GM06990 (cell line): ENCODE data around the gene CDC42BPA.
"Not testable (repeated sequence)": the region's sequence is repeated elsewhere in the genome, so short reads cannot be mapped to it uniquely, and the experiment has no call there.

Source experiments
- DNase-seq: peaks from one replicate; pipeline ENCODE4 v3.0.0-alpha.2; 2011; ENCODE audit not compliant: insufficient read length; ENCODE audit errors: extremely low read depth
- H3K27me3 ChIP-seq: replicated peaks from 2 replicates; pipeline ENCODE4 v1.6.0; 2011; ENCODE audit warnings: low read length; ENCODE audit not compliant: control insufficient read depth, insufficient read depth
- H3K36me3 ChIP-seq: 2 replicates; pipeline ENCODE4 v1.5.1; 2011; ENCODE audit warnings: low read length; ENCODE audit not compliant: control insufficient read depth, insufficient read depth
- H3K4me3 ChIP-seq: replicated peaks from 2 replicates; pipeline ENCODE4 v1.5.1; 2011; ENCODE audit warnings: low read depth, mild to moderate bottlenecking, control low read depth, low read length
- TF ChIP-seq, protein P1 (sequence below): IDR thresholded peaks from 2 replicates; pipeline ENCODE4 v1.5.1; 2011; ENCODE audit warnings: low read length, control low read depth, mild to moderate bottlenecking, inconsistent platforms; ENCODE audit not compliant: insufficient read depth, poor library complexity, severe bottlenecking

CDC42BPA gene

GRCh38 chr1:227111782-227112181 lies 206.5 kb downstream of the CDC42BPA start:
- Histone ChIP-seq H3K36me3 (no peaks in the 10 kb centered on the region), H3K27me3 (no peaks in the 10 kb centered on the region; the same call in 1 of the 2 replicates), H3K4me3 (no peak overlapping the region)
- TF ChIP-seq, protein P1, sequence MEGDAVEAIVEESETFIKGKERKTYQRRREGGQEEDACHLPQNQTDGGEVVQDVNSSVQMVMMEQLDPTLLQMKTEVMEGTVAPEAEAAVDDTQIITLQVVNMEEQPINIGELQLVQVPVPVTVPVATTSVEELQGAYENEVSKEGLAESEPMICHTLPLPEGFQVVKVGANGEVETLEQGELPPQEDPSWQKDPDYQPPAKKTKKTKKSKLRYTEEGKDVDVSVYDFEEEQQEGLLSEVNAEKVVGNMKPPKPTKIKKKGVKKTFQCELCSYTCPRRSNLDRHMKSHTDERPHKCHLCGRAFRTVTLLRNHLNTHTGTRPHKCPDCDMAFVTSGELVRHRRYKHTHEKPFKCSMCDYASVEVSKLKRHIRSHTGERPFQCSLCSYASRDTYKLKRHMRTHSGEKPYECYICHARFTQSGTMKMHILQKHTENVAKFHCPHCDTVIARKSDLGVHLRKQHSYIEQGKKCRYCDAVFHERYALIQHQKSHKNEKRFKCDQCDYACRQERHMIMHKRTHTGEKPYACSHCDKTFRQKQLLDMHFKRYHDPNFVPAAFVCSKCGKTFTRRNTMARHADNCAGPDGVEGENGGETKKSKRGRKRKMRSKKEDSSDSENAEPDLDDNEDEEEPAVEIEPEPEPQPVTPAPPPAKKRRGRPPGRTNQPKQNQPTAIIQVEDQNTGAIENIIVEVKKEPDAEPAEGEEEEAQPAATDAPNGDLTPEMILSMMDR = no peak
- DNase-seq = no peak

- DNase-seq, H3K4me3 ChIP-seq, H3K36me3 ChIP-seq, H3K27me3 ChIP-seq: not testable (repeated sequence)
Observed at GRCh38 chr1:227105291-227105690, 213.0 kb downstream of the CDC42BPA start.

DNA sequence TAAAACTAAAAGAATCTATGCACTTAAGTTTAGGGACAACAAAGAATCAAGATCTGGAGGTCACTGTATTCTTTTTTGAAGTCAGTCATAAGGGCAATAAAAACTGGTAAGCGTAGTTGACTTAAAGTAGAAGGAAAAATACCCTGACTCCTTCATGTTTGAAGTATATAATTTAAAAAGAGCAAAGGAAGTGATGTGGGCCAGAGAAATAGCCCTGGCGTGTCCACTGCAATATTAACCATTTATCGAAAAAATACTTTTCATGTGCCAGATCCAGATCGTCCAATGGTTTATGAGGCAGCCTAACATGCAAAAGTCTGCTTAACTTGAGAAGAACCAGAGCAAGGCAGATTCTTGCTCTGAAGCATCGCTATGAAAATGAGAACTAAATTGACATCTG lies 216.2 kb downstream of the CDC42BPA start:
- Histone ChIP-seq H3K27me3 (no peaks in the 10 kb centered on the region), H3K36me3 (no peaks in the 10 kb centered on the region), H3K4me3 (no peak overlapping the region)
- no peak for DNase-seq
- TF ChIP-seq, protein P1 = no peak

- H3K4me3 ChIP-seq = no peak overlapping the region
- TF ChIP-seq, protein P1 = no peak
- no peaks in the 10 kb centered on the region for H3K36me3 ChIP-seq
- DNase-seq = no peak
- no peaks in the 10 kb centered on the region for H3K27me3 ChIP-seq
Observed at GRCh38 chr1:227094249-227094966, 223.9 kb downstream of the CDC42BPA start.

- Histone ChIP-seq H3K27me3 (no peaks in the 10 kb centered on the region), H3K4me3 (no peak overlapping the region), H3K36me3 (no peaks in the 10 kb centered on the region)
- TF ChIP-seq, protein P1 = no peak
- DNase-seq = no peak
Observed at GRCh38 chr1:227093309-227093708, 225.0 kb downstream of the CDC42BPA start.

DNA sequence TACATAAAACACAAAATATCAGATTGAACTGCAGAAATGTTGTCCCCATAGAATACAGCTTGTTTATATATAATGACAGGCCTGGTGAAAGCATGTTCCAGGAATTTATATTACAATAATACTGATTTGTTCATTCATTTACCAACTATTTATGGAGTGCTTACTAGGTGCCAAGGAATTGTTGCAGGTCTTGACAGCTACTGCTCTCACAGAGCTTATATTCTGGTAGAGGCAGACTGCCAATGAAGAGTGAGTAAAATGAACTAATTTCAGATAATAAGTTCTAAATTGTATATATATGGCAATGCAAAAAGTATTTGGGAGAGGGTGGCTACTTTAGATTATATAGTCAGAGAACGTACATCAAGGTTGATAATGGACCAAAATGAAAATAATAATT lies 226.2 kb downstream of the CDC42BPA start:
- TF ChIP-seq, protein P1 = no peak

More for the DNA sequence above, 226.2 kb downstream of the CDC42BPA start:
- Histone ChIP-seq H3K4me3 (no peak overlapping the region), H3K27me3 (no peaks in the 10 kb centered on the region), H3K36me3 (no peaks in the 10 kb centered on the region)
- no peak for DNase-seq
